NCI-H128 (cell line): ENCODE measurements around the gene SORBS1.

Experiments
- DNase-seq: peaks from one replicate; lab custom pipeline; 2025; ENCODE audit not compliant: unreplicated experiment; lab: John Stamatoyannopoulos, UW

Gene SORBS1

GRCh38 chr10:95561177-95561863 lies at the start of gene SORBS1:
SORBS1 (minus strand) TSS chr10:95561371; CDS start chr10:95441135, 120,236 bp downstream.
- peak; percentile 81 for DNase-seq

- DNase-seq = no peak
Measured at GRCh38 chr10:95610727-95611126, 49.6 kb upstream of the SORBS1 start.

GRCh38 chr10:95606922-95607321 lies 45.8 kb upstream of the SORBS1 start:
- no peak for DNase-seq

- no peak for DNase-seq
Measured at GRCh38 chr10:95605163-95605562, 44.0 kb upstream of the SORBS1 start.

- no peak for DNase-seq
Measured at GRCh38 chr10:95604630-95605029, 43.5 kb upstream of the SORBS1 start.

- DNase-seq = no peak
Measured at GRCh38 chr10:95602382-95602781, 41.2 kb upstream of the SORBS1 start.

- DNase-seq = peak; percentile 16
Measured at GRCh38 chr10:95601116-95601719, 40.0 kb upstream of the SORBS1 start.

GRCh38 chr10:95600158-95600557 lies 39.0 kb upstream of the SORBS1 start:
- no peak for DNase-seq

- DNase-seq = no peak
Measured at GRCh38 chr10:95597788-95598187, 36.6 kb upstream of the SORBS1 start.

GRCh38 chr10:95588025-95588424 lies 26.9 kb upstream of the SORBS1 start:
- DNase-seq = no peak

- no peak for DNase-seq
Measured at GRCh38 chr10:95579835-95580535, 18.8 kb upstream of the SORBS1 start.

- no peak for DNase-seq
Measured at GRCh38 chr10:95579292-95579691, 18.1 kb upstream of the SORBS1 start.

- no peak for DNase-seq
Measured at GRCh38 chr10:95578619-95579018, 17.4 kb upstream of the SORBS1 start.

- no peak for DNase-seq
Measured at GRCh38 chr10:95574649-95575365, 13.6 kb upstream of the SORBS1 start.

GRCh38 chr10:95573964-95574604 lies 12.9 kb upstream of the SORBS1 start:
- DNase-seq = no peak

GRCh38 chr10:95573527-95573926 lies 12.4 kb upstream of the SORBS1 start:
- DNase-seq = no peak

GRCh38 chr10:95572131-95572820 lies 11.1 kb upstream of the SORBS1 start:
- no peak for DNase-seq

GRCh38 chr10:95571390-95571789 lies 10.2 kb upstream of the SORBS1 start:
- no peak for DNase-seq

GRCh38 chr10:95569368-95569767 lies 8.2 kb upstream of the SORBS1 start:
- no peak for DNase-seq

GRCh38 chr10:95567903-95568630 lies 6.9 kb upstream of the SORBS1 start:
- DNase-seq = no peak
